T-helper 17 cell (primary cell): ENCODE data around the gene PCDHB3. TPM values are rescaled to one million over a fixed set of nuclear protein-coding genes. Genes with fewer than 3 reads are reported as not detected.
"Not testable (repeated sequence)": the region's sequence is repeated elsewhere in the genome, so short reads cannot be mapped to it uniquely, and the experiment has no call there.

Source experiments
- ATAC-seq: fragments of 150-1000 bp; cut with Tn5 transposase; 2 replicates; pipeline ENCODE4 v1.10.0; 2021; ENCODE audit warnings: mild to moderate bottlenecking, moderate library complexity
- DNase-seq, 3 donors: peaks; one replicate each; pipeline versions ENCODE4 v3.0.0 to v3.0.0-alpha.2; 2020 to 2021
- H3K9me3 ChIP-seq: one replicate; pipeline ENCODE4 v1.7.0; 2013; ENCODE audit warnings: low read length, mild to moderate bottlenecking; ENCODE audit not compliant: control insufficient read depth, poor library complexity, severe bottlenecking
- H3K27ac Mint-ChIP-seq: one replicate; pipeline ENCODE4 v1.8.0; 2022; ENCODE audit warnings: mild to moderate bottlenecking, moderate library complexity, mixed read lengths
- H3K27me3 Mint-ChIP-seq: one replicate; pipeline ENCODE4 v1.8.0; 2022; ENCODE audit warnings: mixed read lengths
- H3K36me3 Mint-ChIP-seq: one replicate; pipeline ENCODE4 v1.8.0; 2022; ENCODE audit warnings: low read depth, mixed read lengths
- H3K4me1 Mint-ChIP-seq: one replicate; pipeline ENCODE4 v1.8.0; 2022; ENCODE audit warnings: mild to moderate bottlenecking, mixed read lengths
- H3K4me3 Mint-ChIP-seq: one replicate; pipeline ENCODE4 v1.8.0; 2022; ENCODE audit warnings: mild to moderate bottlenecking, moderate library complexity, mixed read lengths
- total RNA-seq, 4 donors: library from RNA in 2 of 4; stranded (reverse) in 2 of 4; gene quantifications; one replicate each; pipeline ENCODE4 v1.2.3 and lab custom pipeline; 2022 to 2026

Gene PCDHB3
- total RNA-seq, 2 donors from 2014 or later = not detected

DNA sequence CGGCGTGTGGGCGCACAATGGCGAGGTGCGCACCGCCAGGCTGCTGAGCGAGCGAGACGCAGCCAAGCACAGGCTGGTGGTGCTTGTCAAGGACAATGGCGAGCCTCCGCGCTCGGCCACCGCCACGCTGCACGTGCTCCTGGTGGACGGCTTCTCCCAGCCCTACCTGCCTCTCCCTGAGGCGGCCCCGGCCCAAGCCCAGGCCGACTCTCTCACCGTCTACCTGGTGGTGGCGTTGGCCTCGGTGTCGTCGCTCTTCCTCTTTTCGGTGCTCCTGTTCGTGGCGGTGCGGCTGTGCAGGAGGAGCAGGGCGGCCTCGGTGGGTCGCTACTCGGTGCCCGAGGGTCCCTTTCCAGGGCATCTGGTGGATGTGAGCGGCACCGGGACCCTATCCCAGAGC, 51.8 kb downstream of the PCDHB3 start:
- H3K27ac Mint-ChIP-seq, H3K4me3 Mint-ChIP-seq, H3K4me1 Mint-ChIP-seq, ATAC-seq, H3K9me3 ChIP-seq, H3K36me3 Mint-ChIP-seq, DNase-seq: not testable (repeated sequence)
- peaks cover 33% of the 10 kb centered on the region for H3K27me3 Mint-ChIP-seq

Other genes with a start within 250 kb of the PCDHB3 start
- not detected for gene PCDHA10, start 244.6 kb upstream of the PCDHB3 start, total RNA-seq
- gene PCDHA11, start 231.5 kb upstream of the PCDHB3 start, total RNA-seq = not detected
- not detected for gene PCDHA12, start 225.2 kb upstream of the PCDHB3 start, total RNA-seq
- gene PCDHA13, start 218.3 kb upstream of the PCDHB3 start, total RNA-seq = not detected
- not detected for gene PCDHAC1, start 174.2 kb upstream of the PCDHB3 start, total RNA-seq
- gene PCDHAC2, start 134.0 kb upstream of the PCDHB3 start, total RNA-seq = not detected
- gene PCDHB1, start 49.1 kb upstream of the PCDHB3 start, total RNA-seq = not detected
- under 1 TPM; 0.13 to 0.25 TPM for gene PCDHB2, start 5.9 kb upstream of the PCDHB3 start, total RNA-seq
- not detected for gene PCDHB4, start 21.3 kb downstream of the PCDHB3 start, total RNA-seq
- under 1 TPM; 0.12 to 0.34 TPM for gene PCDHB5, start 34.7 kb downstream of the PCDHB3 start, total RNA-seq
- gene PCDHB6, start 49.6 kb downstream of the PCDHB3 start, total RNA-seq = not detected
- gene PCDHB7, start 72.2 kb downstream of the PCDHB3 start, total RNA-seq = not detected
- not detected for gene PCDHB8, start 77.3 kb downstream of the PCDHB3 start, total RNA-seq
- not detected for gene PCDHB16, start 81.9 kb downstream of the PCDHB3 start, total RNA-seq
- gene PCDHB9, start 86.7 kb downstream of the PCDHB3 start, total RNA-seq = 1 to 10 TPM in 1 of 2 donors, not detected in 1; 1.0 TPM
- not detected for gene PCDHB10, start 91.9 kb downstream of the PCDHB3 start, total RNA-seq
- gene PCDHB11, start 99.2 kb downstream of the PCDHB3 start, total RNA-seq = not detected
- not detected for gene PCDHB12, start 108.2 kb downstream of the PCDHB3 start, total RNA-seq
- gene PCDHB13, start 113.4 kb downstream of the PCDHB3 start, total RNA-seq = not detected
- gene PCDHB14, start 122.9 kb downstream of the PCDHB3 start, total RNA-seq = not detected
- under 1 TPM in 1 of 2 donors, not detected in 1; 0.10 TPM for gene PCDHB15, start 144.9 kb downstream of the PCDHB3 start, total RNA-seq
- gene SLC25A2, start 203.6 kb downstream of the PCDHB3 start, total RNA-seq = under 1 TPM; 0.65 to 0.70 TPM
- gene TAF7, start 220.3 kb downstream of the PCDHB3 start, total RNA-seq = 10 to 100 TPM; 74.4 to 90.7 TPM
- not detected for gene PCDHGA1, start 230.0 kb downstream of the PCDHB3 start, total RNA-seq
- gene PCDHGA2, start 238.3 kb downstream of the PCDHB3 start, total RNA-seq = not detected
- gene PCDHGA3, start 243.4 kb downstream of the PCDHB3 start, total RNA-seq = under 1 TPM in 1 of 2 donors, not detected in 1; 0.22 TPM
- under 1 TPM in 1 of 2 donors, not detected in 1; 0.13 TPM for gene PCDHGB1, start 249.6 kb downstream of the PCDHB3 start, total RNA-seq